ENCODE data around the gene AMBRA1.

DNA sequence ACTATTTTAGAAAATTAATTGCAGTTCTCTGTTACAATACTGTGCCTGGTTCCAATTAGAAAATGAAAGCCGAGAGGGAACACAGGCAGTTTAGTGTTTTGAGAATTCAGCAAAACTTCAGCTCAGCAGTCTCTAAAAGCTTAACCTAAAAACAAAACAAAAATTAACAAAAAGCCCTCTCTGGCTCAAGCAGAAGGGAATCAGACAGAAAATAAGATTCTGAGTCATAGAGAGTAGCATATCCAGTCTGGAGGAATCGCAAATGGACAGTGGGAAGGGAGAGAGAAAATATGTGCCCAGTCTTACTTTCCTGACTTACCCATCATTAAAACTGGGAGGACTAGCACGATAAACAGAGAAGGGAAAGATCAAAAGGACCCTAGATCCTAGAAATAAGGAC is 164.1 kb downstream of the AMBRA1 start:
- TF ChIP-seq, protein P1, sequence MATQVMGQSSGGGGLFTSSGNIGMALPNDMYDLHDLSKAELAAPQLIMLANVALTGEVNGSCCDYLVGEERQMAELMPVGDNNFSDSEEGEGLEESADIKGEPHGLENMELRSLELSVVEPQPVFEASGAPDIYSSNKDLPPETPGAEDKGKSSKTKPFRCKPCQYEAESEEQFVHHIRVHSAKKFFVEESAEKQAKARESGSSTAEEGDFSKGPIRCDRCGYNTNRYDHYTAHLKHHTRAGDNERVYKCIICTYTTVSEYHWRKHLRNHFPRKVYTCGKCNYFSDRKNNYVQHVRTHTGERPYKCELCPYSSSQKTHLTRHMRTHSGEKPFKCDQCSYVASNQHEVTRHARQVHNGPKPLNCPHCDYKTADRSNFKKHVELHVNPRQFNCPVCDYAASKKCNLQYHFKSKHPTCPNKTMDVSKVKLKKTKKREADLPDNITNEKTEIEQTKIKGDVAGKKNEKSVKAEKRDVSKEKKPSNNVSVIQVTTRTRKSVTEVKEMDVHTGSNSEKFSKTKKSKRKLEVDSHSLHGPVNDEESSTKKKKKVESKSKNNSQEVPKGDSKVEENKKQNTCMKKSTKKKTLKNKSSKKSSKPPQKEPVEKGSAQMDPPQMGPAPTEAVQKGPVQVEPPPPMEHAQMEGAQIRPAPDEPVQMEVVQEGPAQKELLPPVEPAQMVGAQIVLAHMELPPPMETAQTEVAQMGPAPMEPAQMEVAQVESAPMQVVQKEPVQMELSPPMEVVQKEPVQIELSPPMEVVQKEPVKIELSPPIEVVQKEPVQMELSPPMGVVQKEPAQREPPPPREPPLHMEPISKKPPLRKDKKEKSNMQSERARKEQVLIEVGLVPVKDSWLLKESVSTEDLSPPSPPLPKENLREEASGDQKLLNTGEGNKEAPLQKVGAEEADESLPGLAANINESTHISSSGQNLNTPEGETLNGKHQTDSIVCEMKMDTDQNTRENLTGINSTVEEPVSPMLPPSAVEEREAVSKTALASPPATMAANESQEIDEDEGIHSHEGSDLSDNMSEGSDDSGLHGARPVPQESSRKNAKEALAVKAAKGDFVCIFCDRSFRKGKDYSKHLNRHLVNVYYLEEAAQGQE (IDR thresholded peaks at IDR 0.05; ENCODE audit: low read depth): no peak
- TF ChIP-seq CREB1 (IDR thresholded peaks at IDR 0.05; ENCODE audit: low read depth) (no peak), TAF1 (IDR thresholded peaks at IDR 0.05; ENCODE audit: low read depth) (no peak), RAD21 (IDR thresholded peaks at IDR 0.05; ENCODE audit: low read depth) (no peak), TEAD4 (IDR thresholded peaks at IDR 0.05) (no peak)
- TF ChIP-seq, protein P2, sequence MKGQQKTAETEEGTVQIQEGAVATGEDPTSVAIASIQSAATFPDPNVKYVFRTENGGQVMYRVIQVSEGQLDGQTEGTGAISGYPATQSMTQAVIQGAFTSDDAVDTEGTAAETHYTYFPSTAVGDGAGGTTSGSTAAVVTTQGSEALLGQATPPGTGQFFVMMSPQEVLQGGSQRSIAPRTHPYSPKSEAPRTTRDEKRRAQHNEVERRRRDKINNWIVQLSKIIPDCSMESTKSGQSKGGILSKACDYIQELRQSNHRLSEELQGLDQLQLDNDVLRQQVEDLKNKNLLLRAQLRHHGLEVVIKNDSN (IDR thresholded peaks at IDR 0.05): no peak

All from Ishikawa (cell line).